K562 (cell line): Measurements from ENCODE around the gene FAM234B. TPM values are rescaled to one million over a fixed set of nuclear protein-coding genes. Genes with fewer than 3 reads are reported as not detected.

Experiments used
- ATAC-seq: fragments of 200-7000 bp; cut with Tn5 transposase; 3 replicates; pipeline ENCODE4 v1.9.1; 2020; ENCODE audit warnings: moderate library complexity
- BruUV-seq: library from RNA; stranded (reverse); fragments of 400-500 nt; replicated peaks from 2 replicates; lab custom pipeline; 2021; lab: Mats Ljungman, UMichigan
- CTCF ChIA-PET: fragments of 300-600 bp; formaldehyde crosslinking; extraction: SDS; loops from one replicate; lab custom pipeline; 2021; ENCODE audit warnings: low intra/inter-chr PET ratio; lab: Yijun Ruan, JAX
- POLR2A ChIA-PET: fragments of 300-600, 350-650 bp; sonication (Branson Sonifier 250); formaldehyde crosslinking; extraction: SDS; loops from one replicate; lab custom pipeline; 2021; ENCODE audit warnings: antibody characterized with exemption, inconsistent platforms; lab: Yijun Ruan, JAX
- DNase-seq, 4 experiments: peaks; one replicate each; pipeline versions ENCODE4 v3.0.0 to v3.0.0-alpha.2; 2011 to 2018; ENCODE audit warnings: low spot score in 3 of 4, mixed read lengths in 3 of 4; ENCODE audit errors: extremely low read depth in 1 of 4
- FAIRE-seq: peaks from 2 replicates; lab custom pipeline; 2011; peaks lifted over from hg19 to GRCh38; lab: Jason Lieb, UNC
- H2AFZ ChIP-seq: 2 replicates; pipeline ENCODE4 v1.6.0; 2011; ENCODE audit warnings: low read depth, low read length, control low read depth, inconsistent platforms
- H3K27ac ChIP-seq: fragments of 200-600 bp; 3 replicates; pipeline ENCODE4 v1.8.0; 2011; ENCODE audit warnings: low read depth, mild to moderate bottlenecking, control low read depth, inconsistent platforms, low read length, moderate library complexity, mixed read lengths; ENCODE audit errors: extremely low read depth
- H3K27me3 ChIP-seq, 2 experiments: fragments of 300-600 bp in 1 of 2; 2 replicates in 1 of 2; 3 replicates in 1 of 2; pipeline versions ENCODE4 v1.6.0 to v1.8.0; 2011; ENCODE audit warnings: inconsistent platforms in 2 of 2, low read length in 2 of 2, mild to moderate bottlenecking in 1 of 2, mixed read lengths in 1 of 2, moderate library complexity in 1 of 2; ENCODE audit not compliant: control insufficient read depth in 2 of 2, insufficient read depth in 2 of 2
- H3K36me3 ChIP-seq: fragments of 300-600 bp; 3 replicates; pipeline ENCODE4 v1.8.0; 2011; ENCODE audit warnings: mild to moderate bottlenecking, low read length, inconsistent platforms; ENCODE audit not compliant: control insufficient read depth, insufficient read depth
- H3K4me1 ChIP-seq, 2 experiments: fragments of 200-600 bp in 1 of 2; replicated peaks in 1 of 2; 2 replicates in 1 of 2; 3 replicates in 1 of 2; pipeline versions ENCODE4 v1.5.1 to v1.8.0; 2011; ENCODE audit warnings: inconsistent platforms in 2 of 2, low read length in 2 of 2, mild to moderate bottlenecking in 1 of 2, mixed read lengths in 1 of 2, moderate library complexity in 1 of 2; ENCODE audit not compliant: control insufficient read depth in 2 of 2, insufficient read depth in 2 of 2
- H3K4me2 ChIP-seq: 2 replicates; pipeline ENCODE4 v1.6.1; 2011; ENCODE audit warnings: low read length, control low read depth, inconsistent platforms, mixed read lengths; ENCODE audit not compliant: insufficient read depth
- H3K4me3 ChIP-seq: fragments of 200-600 bp; sonication (generic), shearing (Covaris generic); 2 replicates; pipeline ENCODE4 v1.5.1; 2016; ENCODE audit warnings: control low read depth, inconsistent platforms
- H3K79me2 ChIP-seq: fragments of 200-600 bp; 3 replicates; pipeline ENCODE4 v1.8.0; 2011; ENCODE audit warnings: low read length, inconsistent platforms; ENCODE audit not compliant: control insufficient read depth, insufficient read depth
- H3K9ac ChIP-seq, 2 experiments: 2 replicates each; pipeline versions ENCODE4 v1.6.0 to v1.6.1; 2011; ENCODE audit warnings: low read depth in 2 of 2, low read length in 2 of 2, control low read depth in 1 of 2, inconsistent platforms in 1 of 2, mild to moderate bottlenecking in 1 of 2, mixed read lengths in 1 of 2; ENCODE audit not compliant: insufficient read depth in 1 of 2
- H3K9me1 ChIP-seq: one replicate; pipeline ENCODE4 v1.6.0; 2011; ENCODE audit warnings: inconsistent platforms, mild to moderate bottlenecking, low read length, moderate library complexity; ENCODE audit not compliant: control insufficient read depth, insufficient read depth
- H3K9me3 ChIP-seq: replicated peaks from 2 replicates; pipeline ENCODE4 v1.5.1; 2011; ENCODE audit warnings: low read depth, low read length, inconsistent platforms; ENCODE audit not compliant: control insufficient read depth, insufficient read depth
- H4K20me1 ChIP-seq: replicated peaks from 2 replicates; pipeline ENCODE4 v1.6.1; 2011; ENCODE audit warnings: low read length, inconsistent platforms, mixed read lengths; ENCODE audit not compliant: control insufficient read depth, insufficient read depth
- ARID2 ChIP-seq: fragments of 450-650 bp; IDR thresholded peaks from 2 replicates; pipeline ENCODE4 v1.6.1; 2017; ENCODE audit warnings: antibody characterized with exemption, mild to moderate bottlenecking
- ARNT ChIP-seq, 2 experiments: fragments of 450-650 bp; IDR thresholded peaks; 2 replicates each; pipeline ENCODE4 v1.6.1; 2016; ENCODE audit warnings: mild to moderate bottlenecking in 1 of 2
- ATF4 ChIP-seq: fragments of 450-650 bp; formaldehyde crosslinking; IDR thresholded peaks from 2 replicates; pipeline ENCODE4 v1.4.0; 2022; ENCODE audit warnings: mild to moderate bottlenecking, moderate library complexity
- BMI1 ChIP-seq: fragments of 150-350 bp; IDR thresholded peaks from 2 replicates; pipeline ENCODE4 v1.6.1; 2014; ENCODE audit warnings: low read length
- CBFA2T2 ChIP-seq: fragments of 450-650 bp; conservative IDR thresholded peaks from 2 replicates; pipeline ENCODE4 v1.6.1; 2017; ENCODE audit warnings: mild to moderate bottlenecking
- COPS2 ChIP-seq: fragments of 450-650 bp; conservative IDR thresholded peaks from 2 replicates; pipeline ENCODE4 v1.6.1; 2016; ENCODE audit warnings: mild to moderate bottlenecking, moderate library complexity
- CREB3 ChIP-seq: fragments of 450-650 bp; conservative IDR thresholded peaks from 2 replicates; pipeline ENCODE4 v1.6.1; 2016; ENCODE audit warnings: missing genetic modification characterization, low read depth, mild to moderate bottlenecking, missing compliant biosample characterization, moderate library complexity
- LARP7 ChIP-seq: fragments of 450-650 bp; IDR thresholded peaks from 2 replicates; pipeline ENCODE4 v1.6.1; 2016
- MCM2 ChIP-seq: fragments of 450-650 bp; IDR thresholded peaks from 2 replicates; pipeline ENCODE4 v1.6.1; 2017; ENCODE audit warnings: low read depth, mild to moderate bottlenecking
- MCM7 ChIP-seq, 2 experiments: fragments of 450-650 bp; IDR thresholded peaks; 2 replicates each; pipeline ENCODE4 v1.6.1; 2016 to 2018
- MYBL2 ChIP-seq, 2 experiments: fragments of 450-650 bp in 1 of 2; sonication (generic) in 1 of 2; formaldehyde crosslinking in 1 of 2; IDR thresholded peaks; 2 replicates each; pipeline versions ENCODE4 v1.6.1 to v1.8.1; 2017 to 2022; ENCODE audit warnings: borderline replicate concordance in 1 of 2, inconsistent platforms in 1 of 2, low read depth in 1 of 2, mild to moderate bottlenecking in 1 of 2, missing genetic modification reagents in 1 of 2, moderate library complexity in 1 of 2
- SAFB ChIP-seq: fragments of 200-400 bp; formaldehyde crosslinking; IDR thresholded peaks from 2 replicates; pipeline ENCODE4 v1.6.1; 2017; ENCODE audit warnings: low read depth, low read length, borderline replicate concordance
- SMARCE1 ChIP-seq: fragments of 450-650 bp; IDR thresholded peaks from 2 replicates; pipeline ENCODE4 v1.7.1; 2016; ENCODE audit warnings: mild to moderate bottlenecking
- SOX6 ChIP-seq: fragments of 450-650 bp; IDR thresholded peaks from 2 replicates; pipeline ENCODE4 v1.6.1; 2014; ENCODE audit warnings: mild to moderate bottlenecking
- TARDBP ChIP-seq: fragments of 450-650 bp; IDR thresholded peaks from 2 replicates; pipeline ENCODE4 v1.6.1; 2016
- TCF15 ChIP-seq: fragments of 250-450 bp; sonication (Bioruptor Pico); IDR thresholded peaks from 2 replicates; pipeline ENCODE4 v1.8.0; 2022; ENCODE audit warnings: moderate library complexity, mild to moderate bottlenecking, inconsistent platforms
- ZBTB12 ChIP-seq: fragments of 250-450 bp; sonication (Bioruptor Pico); IDR thresholded peaks from 2 replicates; pipeline ENCODE4 v1.4.0; 2020
- ZFP36 ChIP-seq: fragments of 150-350 bp; IDR thresholded peaks from 2 replicates; pipeline ENCODE4 v1.6.1; 2018; ENCODE audit warnings: low read length, low read depth; ENCODE audit not compliant: partially characterized antibody
- ZNF347 ChIP-seq: fragments of 450-650 bp; formaldehyde crosslinking; IDR thresholded peaks from 2 replicates; pipeline ENCODE4 v1.4.0; 2020; ENCODE audit warnings: low read depth, mild to moderate bottlenecking, moderate library complexity
- ZNF41 ChIP-seq: fragments of 250-450 bp; sonication (Bioruptor Pico); conservative IDR thresholded peaks from 2 replicates; pipeline ENCODE4 v1.4.0; 2020; ENCODE audit warnings: mild to moderate bottlenecking
- ZNF445 ChIP-seq: fragments of 250-450 bp; sonication (Bioruptor Pico); IDR thresholded peaks from 2 replicates; pipeline ENCODE4 v1.4.0; 2020; ENCODE audit warnings: low read depth, mild to moderate bottlenecking, moderate library complexity
- WGBS: fragments of 100-300 bp; shearing (Covaris generic); methylation state at CpG from one replicate; pipeline ENCODE4 v1.1.6; 2016; ENCODE audit warnings: low coverage, mixed read lengths; ENCODE audit not compliant: insufficient coverage; ENCODE audit errors: missing lambda C conversion rate; 5-methylcytosine and 5-hydroxymethylcytosine counted together
- in situ Hi-C: fragments of 300-500 bp; cut with MboI; formaldehyde crosslinking; loops from 4 replicates; pipeline ENCODE4 v1.15.0; 2018; ENCODE audit warnings: inconsistent platforms, mixed read lengths
- intact Hi-C: fragments of 100-400 bp; cut with micrococcal nuclease; formaldehyde crosslinking; loops from 2 replicates; pipeline ENCODE4 v1.14.2; 2022
- polyA plus RNA-seq, 8 experiments: library from polyadenylated mRNA; depleted of rRNA in 4 of 8; stranded (reverse) in 5 of 8; unstranded in 3 of 8; fragments of >200 nt; fragmentation: Nextera tagmentation in 2 of 8; fragmentation: Illumina TruSeq in 1 of 8; extraction: Ambion mirVana in 2 of 8; extraction: Trizol in 1 of 8; gene quantifications; 2 replicates each; pipeline versions ENCODE4 v1.2.1 to v1.2.3, GENCODE V29; 2011 to 2014; ENCODE audit warnings: inconsistent platforms in 1 of 8, missing spikeins in 1 of 8
- total RNA-seq, 7 experiments: library from RNA; depleted of rRNA in 6 of 7; stranded (reverse); fragments of >200 nt in 6 of 7; fragmentation: Illumina TruSeq in 2 of 7; extraction: Trizol in 2 of 7; gene quantifications; 2 replicates each; pipeline versions ENCODE4 v1.2.1 to v1.2.3, GENCODE V29; 2011 to 2021; ENCODE audit warnings: low replicate concordance in 1 of 7

Gene FAM234B
- total and polyA plus RNA-seq, 9 of the 15 experiments (the other 6 are each of a cell fraction or from before 2014, with no cell fraction given) = 1.00 to 4.3 (median 2.0) TPM

- TF ChIP-seq ARNT (IDR thresholded peaks at IDR 0.05) (no peak), MCM7 (IDR thresholded peaks at IDR 0.05) (no peak), MYBL2 (IDR thresholded peaks at IDR 0.05; ENCODE audit: low read depth) (no peak), MYBL2 (CRISPR knock-in tag; IDR thresholded peaks at IDR 0.05; ENCODE audit: borderline replicate concordance) (no peak), ATF4 (CRISPR knock-in tag) (no peak), TCF15 (CRISPR knock-in tag) (no peak), BMI1 (no peak), SMARCE1 (no peak)
These were observed 19.7 kb upstream of the FAM234B start (continued) for GRCh38 chr12:13024531-13024916.

- intact Hi-C loops (no loop called here), in situ Hi-C loops (no loop called here)
- no peaks in the 10 kb centered on the region for H3K79me2 ChIP-seq
- no peaks in the 10 kb centered on the region for H3K9me1 ChIP-seq
- H4K20me1 ChIP-seq = no peaks in the 10 kb centered on the region
- no peaks in the 10 kb centered on the region for H3K27me3 ChIP-seq
- POLR2A ChIA-PET = no interaction called here
- H2AFZ ChIP-seq = peak overlapping the region; percentile 20; the same call in 1 of the 2 replicates
- DNase-seq (no peak), FAIRE-seq (no peak), ATAC-seq (no peak)
- 55% methylated on average over 1 of the region's 1 CpG for WGBS
- H3K9me3 ChIP-seq = no peaks in the 10 kb centered on the region
- H3K36me3 ChIP-seq = no peaks in the 10 kb centered on the region
- CTCF ChIA-PET = no interaction called here
- no peaks in the 10 kb centered on the region; a peak in 2 of 5 replicates for H3K4me1 ChIP-seq
- no peak overlapping the region for H3K9ac ChIP-seq
- H3K4me3 ChIP-seq = no peak overlapping the region
- no peak overlapping the region for H3K27ac ChIP-seq
- BruUV-seq = no TSS peak
- H3K4me2 ChIP-seq = no peak overlapping the region; the same call in 1 of the 2 replicates
- TF ChIP-seq CBFA2T2 (no peak), SOX6 (no peak), SAFB (no peak), ZNF41 (CRISPR knock-in tag) (no peak), TARDBP (no peak), MCM2 (no peak), ZBTB12 (CRISPR knock-in tag) (no peak), ZFP36 (no peak), CREB3 (tag) (no peak), ARID2 (no peak), ZNF347 (CRISPR knock-in tag) (no peak), COPS2 (no peak), ZNF445 (CRISPR knock-in tag) (no peak), LARP7 (no peak)
These were observed 17.9 kb upstream of the FAM234B start for GRCh38 chr12:13026286-13026685.
